ENCODE data around the gene OR8I2. TPM values are rescaled to one million over a fixed set of nuclear protein-coding genes. Genes with fewer than 3 reads are reported as not detected.
"Not testable (repeated sequence)": the region's sequence is repeated elsewhere in the genome, so short reads cannot be mapped to it uniquely, and the experiment has no call there.

The OR8I2 gene
- total RNA-seq: not detected

GRCh38 chr11:56093008-56093407 lies at the start of gene OR8I2:
OR8I2 (plus strand) TSS chr11:56093308; CDS start chr11:56093308, 0 bp downstream.
- Histone ChIP-seq H3K4me3 (no peak within 1 kb of the TSS), H3K9me3 (no peaks in the 10 kb centered on the region), H3K4me1 (no peaks in the 10 kb centered on the region), H3K27ac (no peak within 1 kb of the TSS), H3K27me3 (no peaks in the 10 kb centered on the region), H3K36me3 (no peaks in the 10 kb centered on the region)
- DNase-seq (ENCODE audit: low spot score in 2 of 2): no peak
- TF ChIP-seq POLR2A (IDR thresholded peaks at IDR 0.05): no peak
- WGBS: 71% methylated on average over 3 of the region's 3 CpGs

GRCh38 chr11:56045538-56045937 lies 47.6 kb upstream of the OR8I2 start:
- DNase-seq (ENCODE audit: low spot score in 2 of 2): no peak
- H3K4me3 ChIP-seq: no peak overlapping the region
- no peaks in the 10 kb centered on the region for H3K27me3 ChIP-seq
- no peak overlapping the region for H3K27ac ChIP-seq
- WGBS: 57% methylated on average over 1 of the region's 1 CpG
- H3K9me3 ChIP-seq: peaks cover 3% of the 10 kb centered on the region
- TF ChIP-seq EP300 (IDR thresholded peaks at IDR 0.05): no peak
- no peak for TF ChIP-seq POLR2A (IDR thresholded peaks at IDR 0.05)
- TF ChIP-seq CTCF (IDR thresholded peaks at IDR 0.05): no peak
- no peak for TF ChIP-seq POLR2AphosphoS5 (IDR thresholded peaks at IDR 0.05)
- no peaks in the 10 kb centered on the region for H3K36me3 ChIP-seq
- H3K4me1 ChIP-seq: no peaks in the 10 kb centered on the region

- Histone ChIP-seq H3K4me1 (no peaks in the 10 kb centered on the region), H3K4me3 (no peak overlapping the region), H3K9me3 (no peaks in the 10 kb centered on the region), H3K27me3 (no peaks in the 10 kb centered on the region), H3K27ac (no peak overlapping the region), H3K36me3 (no peaks in the 10 kb centered on the region)
- DNase-seq (ENCODE audit: low spot score in 2 of 2): no peak
- TF ChIP-seq POLR2A (IDR thresholded peaks at IDR 0.05) (no peak), POLR2AphosphoS5 (IDR thresholded peaks at IDR 0.05) (no peak), CTCF (IDR thresholded peaks at IDR 0.05) (no peak), EP300 (IDR thresholded peaks at IDR 0.05) (no peak)
- WGBS: 60% methylated on average over 4 of the region's 4 CpGs
These were observed 44.6 kb upstream of the OR8I2 start for GRCh38 chr11:56048480-56048879.

GRCh38 chr11:56049487-56049886 lies 43.6 kb upstream of the OR8I2 start:
- H3K27me3 ChIP-seq: no peaks in the 10 kb centered on the region
- WGBS: 75% methylated on average over 2 of the region's 2 CpGs

GRCh38 chr11:56056366-56056765 lies 36.7 kb upstream of the OR8I2 start:
- WGBS: 27% methylated on average over 4 of the region's 4 CpGs
- not testable (repeated sequence) for H3K27me3 ChIP-seq; H3K9me3 ChIP-seq; H3K4me3 ChIP-seq; H3K27ac ChIP-seq; DNase-seq (ENCODE audit: low spot score in 2 of 2); H3K4me1 ChIP-seq; H3K36me3 ChIP-seq

More at GRCh38 chr11:56049487-56049886, 43.6 kb upstream of the OR8I2 start:
- no peak for TF ChIP-seq POLR2A (IDR thresholded peaks at IDR 0.05)
- no peak for TF ChIP-seq EP300 (IDR thresholded peaks at IDR 0.05)
- TF ChIP-seq CTCF (IDR thresholded peaks at IDR 0.05): no peak
- TF ChIP-seq POLR2AphosphoS5 (IDR thresholded peaks at IDR 0.05): no peak
- Histone ChIP-seq H3K9me3 (no peaks in the 10 kb centered on the region), H3K27ac (no peak overlapping the region), H3K36me3 (no peaks in the 10 kb centered on the region), H3K4me1 (no peaks in the 10 kb centered on the region), H3K4me3 (no peak overlapping the region)
- no peak for DNase-seq (ENCODE audit: low spot score in 2 of 2)

- H3K4me1 ChIP-seq; DNase-seq (ENCODE audit: low spot score in 2 of 2); H3K9me3 ChIP-seq; H3K27ac ChIP-seq; H3K36me3 ChIP-seq; H3K27me3 ChIP-seq; H3K4me3 ChIP-seq: not testable (repeated sequence)
- 43% methylated on average over 7 of the region's 7 CpGs for WGBS
These were observed 35.4 kb upstream of the OR8I2 start for GRCh38 chr11:56057661-56058237.

- 69% methylated on average over 7 of the region's 7 CpGs for WGBS
- H3K4me1 ChIP-seq; H3K9me3 ChIP-seq; DNase-seq (ENCODE audit: low spot score in 2 of 2); H3K4me3 ChIP-seq; H3K36me3 ChIP-seq; H3K27ac ChIP-seq; H3K27me3 ChIP-seq: not testable (repeated sequence)
These were observed 34.8 kb upstream of the OR8I2 start for GRCh38 chr11:56058260-56058780.
